Esophagus muscularis mucosa (tissue), 4 donors: ENCODE results near the gene GFY. TPM values are rescaled to one million over a fixed set of nuclear protein-coding genes. Genes with fewer than 3 reads are reported as not detected.

Experiments used
- DNase-seq: peaks from one replicate; pipeline ENCODE4 v3.0.0-alpha.2; 2017; ENCODE audit errors: extremely low spot score
- H3K27ac ChIP-seq, 4 donors: fragments of 200-600 bp; sonication (generic); replicated peaks in 1 of 4; 1 replicate in 3 of 4; 2 replicates in 1 of 4; pipeline ENCODE4 v1.5.1; 2016 to 2019; ENCODE audit warnings: mild to moderate bottlenecking in 1 of 4
- H3K27me3 ChIP-seq, 4 donors: fragments of 200-600 bp; sonication (generic); one replicate each; pipeline versions ENCODE4 v1.5.1 to v1.6.0; 2016 to 2019
- H3K36me3 ChIP-seq, 4 donors: fragments of 200-600 bp; sonication (generic); one replicate each; pipeline ENCODE4 v1.5.1; 2016 to 2019
- H3K4me1 ChIP-seq, 4 donors: fragments of 200-600 bp; sonication (generic); one replicate each; pipeline ENCODE4 v1.5.1; 2016 to 2019
- H3K4me3 ChIP-seq, 4 donors: fragments of 200-600 bp; sonication (generic); 1 replicate in 2 of 4; 2 replicates in 2 of 4; pipeline ENCODE4 v1.5.1; 2016 to 2019; ENCODE audit warnings: mild to moderate bottlenecking in 4 of 4, moderate library complexity in 1 of 4
- H3K9me3 ChIP-seq, 4 donors: fragments of 200-600 bp; sonication (generic); 1 replicate in 3 of 4; 2 replicates in 1 of 4; pipeline ENCODE4 v1.5.1; 2016 to 2019
- CTCF ChIP-seq, 3 experiments: fragments of 200-600 bp in 2 of 3; fragments of 450-650 bp in 1 of 3; sonication (generic) in 2 of 3; IDR thresholded peaks; one replicate each; pipeline ENCODE4 v1.5.1; 2017 to 2019; ENCODE audit warnings: antibody characterized with exemption in 3 of 3, mild to moderate bottlenecking in 2 of 3, moderate library complexity in 1 of 3
- EP300 ChIP-seq: sonication (generic); formaldehyde crosslinking; IDR thresholded peaks from one replicate; pipeline ENCODE4 v1.6.1; 2017; ENCODE audit warnings: antibody characterized with exemption
- POLR2A ChIP-seq: fragments of 450-650 bp; IDR thresholded peaks from one replicate; pipeline ENCODE4 v1.6.1; 2017; ENCODE audit warnings: antibody characterized with exemption, moderate library complexity, mild to moderate bottlenecking, low read depth
- POLR2AphosphoS5 ChIP-seq, 2 donors: sonication (generic); formaldehyde crosslinking; IDR thresholded peaks; one replicate each; pipeline ENCODE4 v1.6.1; 2017; ENCODE audit warnings: antibody characterized with exemption in 2 of 2
- WGBS: methylation state at CpG from one replicate; pipeline ENCODE4 v1.1.5; 2018; 5-methylcytosine and 5-hydroxymethylcytosine counted together
- intact Hi-C: fragments of 100-400 bp; cut with DNase I; formaldehyde crosslinking; loops from one replicate; pipeline ENCODE4 v1.15.1; 2023
- total RNA-seq, 4 donors: library from RNA; depleted of rRNA; stranded (reverse); fragments of >200 nt; gene quantifications; one replicate each; pipeline versions ENCODE4 v1.1.0 to v1.2.1, GENCODE V29; 2016

GFY gene
- total RNA-seq, 4 donors from 2014 or later, result not detected

GRCh38 chr19:49432141-49433073, 7.2 kb downstream of the GFY start:
- Histone ChIP-seq H3K27me3 (peaks cover 10 to 100% (median 81%) of the 10 kb centered on the region in 4 donors), H3K9me3 (no peaks in the 10 kb centered on the region), H3K4me3 (no peak overlapping the region), H3K27ac (no peak overlapping the region), H3K4me1 (peaks cover 9 to 37% (median 14%) of the 10 kb centered on the region in 4 donors), H3K36me3 (no peaks in the 10 kb centered on the region)
- intact Hi-C loops, result no loop called here
- 18% methylated on average over 26 of the region's 63 CpGs for WGBS
- no peak for DNase-seq
- TF ChIP-seq POLR2A (no peak), CTCF (IDR thresholded peaks at IDR 0.05) (no peak), EP300 (no peak), POLR2AphosphoS5 (IDR thresholded peaks at IDR 0.05) (no peak)

- H3K27me3 ChIP-seq, result peaks cover 5 to 100% (median 77%) of the 10 kb centered on the region in 4 donors
- WGBS, result 34% methylated on average over 31 of the region's 31 CpGs
These were observed 8.2 kb downstream of the GFY start for GRCh38 chr19:49433240-49433901.

GRCh38 chr19:49434907-49435583, 9.9 kb downstream of the GFY start:
- no peak for DNase-seq
- peaks cover 0 to 100% (median 72%) of the 10 kb centered on the region in 4 donors for H3K27me3 ChIP-seq
- WGBS, result 91% methylated on average over 18 of the region's 18 CpGs
- peaks cover 0 to 25% (median 2%) of the 10 kb centered on the region in 4 donors for H3K4me1 ChIP-seq
- TF ChIP-seq CTCF (IDR thresholded peaks at IDR 0.05) (no peak), POLR2AphosphoS5 (IDR thresholded peaks at IDR 0.05) (no peak), EP300 (no peak), POLR2A (no peak)
- H3K27ac ChIP-seq, result no peak overlapping the region
- no peaks in the 10 kb centered on the region for H3K9me3 ChIP-seq
- no peaks in the 10 kb centered on the region for H3K36me3 ChIP-seq
- no peak overlapping the region for H3K4me3 ChIP-seq
- intact Hi-C loops, result no loop called here

More at GRCh38 chr19:49433240-49433901, 8.2 kb downstream of the GFY start:
- no peak overlapping the region for H3K27ac ChIP-seq
- H3K9me3 ChIP-seq, result no peaks in the 10 kb centered on the region
- TF ChIP-seq POLR2A, result no peak
- no peak for TF ChIP-seq CTCF (IDR thresholded peaks at IDR 0.05)
- TF ChIP-seq POLR2AphosphoS5 (IDR thresholded peaks at IDR 0.05), result no peak
- TF ChIP-seq EP300, result no peak
- intact Hi-C loops, result no loop called here
- peaks cover 2 to 27% (median 6%) of the 10 kb centered on the region in 4 donors for H3K4me1 ChIP-seq
- no peak overlapping the region for H3K4me3 ChIP-seq
- no peaks in the 10 kb centered on the region for H3K36me3 ChIP-seq
- no peak for DNase-seq

- Histone ChIP-seq H3K4me1 (peaks cover 0 to 29% (median 5%) of the 10 kb centered on the region in 4 donors), H3K27me3 (peaks cover 0 to 100% (median 77%) of the 10 kb centered on the region in 4 donors), H3K27ac (no peak overlapping the region), H3K9me3 (no peaks in the 10 kb centered on the region), H3K36me3 (no peaks in the 10 kb centered on the region), H3K4me3 (no peak overlapping the region)
- DNase-seq, result no peak
- TF ChIP-seq POLR2A (no peak), CTCF (IDR thresholded peaks at IDR 0.05) (no peak), POLR2AphosphoS5 (IDR thresholded peaks at IDR 0.05) (no peak), EP300 (no peak)
- intact Hi-C loops, result no loop called here
- WGBS, result 91% methylated on average over 10 of the region's 10 CpGs
These were observed 10.5 kb downstream of the GFY start for GRCh38 chr19:49435670-49436069.
